SK-N-SH treated with all-trans-retinoic acid at 6 μM for 48 hours (cell line): ENCODE measurements around the gene CORO1C.

Experiments
- ATAC-seq: fragments of 200-7000 bp; cut with Tn5 transposase; 3 replicates; pipeline ENCODE4 v1.9.1; 2020; ENCODE audit warnings: mild to moderate bottlenecking, moderate library complexity
- ARNTL ChIP-seq: fragments of 450-650 bp; formaldehyde crosslinking; IDR thresholded peaks from 2 replicates; pipeline ENCODE4 v1.5.0; 2020; ENCODE audit warnings: low read depth, mild to moderate bottlenecking, moderate library complexity, borderline replicate concordance
- CSDC2 ChIP-seq: fragments of 250-450 bp; sonication (Bioruptor Pico); IDR thresholded peaks from 2 replicates; pipeline ENCODE4 v1.5.0; 2020; ENCODE audit warnings: mild to moderate bottlenecking, moderate library complexity
- ESRRG ChIP-seq: fragments of 250-450 bp; sonication (Bioruptor Pico); IDR thresholded peaks from 2 replicates; pipeline ENCODE4 v1.6.1; 2021; ENCODE audit warnings: mild to moderate bottlenecking
- ISL1 ChIP-seq: fragments of 250-450 bp; sonication (Bioruptor Pico); IDR thresholded peaks from 2 replicates; pipeline ENCODE4 v2.1.2; 2022; ENCODE audit warnings: mild to moderate bottlenecking, moderate library complexity
- OSR1 ChIP-seq: fragments of 250-450 bp; sonication (Bioruptor Pico); IDR thresholded peaks from 2 replicates; pipeline ENCODE4 v1.8.0; 2022; ENCODE audit warnings: moderate library complexity, mild to moderate bottlenecking, inconsistent platforms
- RARB ChIP-seq: fragments of 250-450 bp; sonication (Bioruptor Pico); IDR thresholded peaks from 2 replicates; pipeline ENCODE4 v1.8.0; 2021; ENCODE audit warnings: mild to moderate bottlenecking, moderate library complexity
- SNAI2 ChIP-seq: fragments of 250-450 bp; sonication (Bioruptor Pico); IDR thresholded peaks from 2 replicates; pipeline ENCODE4 v1.5.0; 2020; ENCODE audit warnings: mild to moderate bottlenecking, moderate library complexity
- TCF4 ChIP-seq: fragments of 250-450 bp; sonication (Bioruptor Pico); IDR thresholded peaks from 2 replicates; pipeline ENCODE4 v1.8.0; 2021; ENCODE audit warnings: mild to moderate bottlenecking, moderate library complexity, borderline replicate concordance
- TOX ChIP-seq: fragments of 250-450 bp; sonication (Bioruptor Pico); IDR thresholded peaks from 2 replicates; pipeline ENCODE4 v1.8.0; 2021; ENCODE audit warnings: mild to moderate bottlenecking, moderate library complexity, borderline replicate concordance
- ZC3H10 ChIP-seq: fragments of 250-450 bp; sonication (Bioruptor Pico); IDR thresholded peaks from 2 replicates; pipeline ENCODE4 v1.5.1; 2021; ENCODE audit warnings: mild to moderate bottlenecking, moderate library complexity
- ZFP3 ChIP-seq: fragments of 250-450 bp; sonication (Bioruptor Pico); IDR thresholded peaks from 2 replicates; pipeline ENCODE4 v1.5.0; 2020; ENCODE audit warnings: mild to moderate bottlenecking, moderate library complexity
- ZFP30 ChIP-seq: fragments of 450-650 bp; formaldehyde crosslinking; IDR thresholded peaks from 2 replicates; pipeline ENCODE4 v1.5.0; 2022; ENCODE audit warnings: mild to moderate bottlenecking, moderate library complexity
- ZNF70 ChIP-seq: fragments of 450-650 bp; formaldehyde crosslinking; IDR thresholded peaks from 2 replicates; pipeline ENCODE4 v1.5.0; 2020; ENCODE audit warnings: mild to moderate bottlenecking, moderate library complexity
- ZNF8 ChIP-seq: fragments of 450-650 bp; formaldehyde crosslinking; IDR thresholded peaks from 2 replicates; pipeline ENCODE4 v1.5.0; 2020; ENCODE audit warnings: mild to moderate bottlenecking, moderate library complexity
- TF ChIP-seq, protein P1 (sequence below): fragments of 250-450 bp; sonication (Bioruptor Pico); IDR thresholded peaks from 2 replicates; pipeline ENCODE4 v1.5.1; 2021; ENCODE audit warnings: mild to moderate bottlenecking, moderate library complexity
- TF ChIP-seq, protein P2 (sequence below): fragments of 250-450 bp; sonication (Bioruptor Pico); IDR thresholded peaks from 2 replicates; pipeline ENCODE4 v1.8.0; 2020; ENCODE audit warnings: mild to moderate bottlenecking, moderate library complexity, borderline replicate concordance
- TF ChIP-seq, protein P3 (sequence below): fragments of 250-450 bp; sonication (Bioruptor Pico); IDR thresholded peaks from 2 replicates; pipeline ENCODE4 v1.5.0; 2020; ENCODE audit warnings: mild to moderate bottlenecking, moderate library complexity

CORO1C gene

DNA sequence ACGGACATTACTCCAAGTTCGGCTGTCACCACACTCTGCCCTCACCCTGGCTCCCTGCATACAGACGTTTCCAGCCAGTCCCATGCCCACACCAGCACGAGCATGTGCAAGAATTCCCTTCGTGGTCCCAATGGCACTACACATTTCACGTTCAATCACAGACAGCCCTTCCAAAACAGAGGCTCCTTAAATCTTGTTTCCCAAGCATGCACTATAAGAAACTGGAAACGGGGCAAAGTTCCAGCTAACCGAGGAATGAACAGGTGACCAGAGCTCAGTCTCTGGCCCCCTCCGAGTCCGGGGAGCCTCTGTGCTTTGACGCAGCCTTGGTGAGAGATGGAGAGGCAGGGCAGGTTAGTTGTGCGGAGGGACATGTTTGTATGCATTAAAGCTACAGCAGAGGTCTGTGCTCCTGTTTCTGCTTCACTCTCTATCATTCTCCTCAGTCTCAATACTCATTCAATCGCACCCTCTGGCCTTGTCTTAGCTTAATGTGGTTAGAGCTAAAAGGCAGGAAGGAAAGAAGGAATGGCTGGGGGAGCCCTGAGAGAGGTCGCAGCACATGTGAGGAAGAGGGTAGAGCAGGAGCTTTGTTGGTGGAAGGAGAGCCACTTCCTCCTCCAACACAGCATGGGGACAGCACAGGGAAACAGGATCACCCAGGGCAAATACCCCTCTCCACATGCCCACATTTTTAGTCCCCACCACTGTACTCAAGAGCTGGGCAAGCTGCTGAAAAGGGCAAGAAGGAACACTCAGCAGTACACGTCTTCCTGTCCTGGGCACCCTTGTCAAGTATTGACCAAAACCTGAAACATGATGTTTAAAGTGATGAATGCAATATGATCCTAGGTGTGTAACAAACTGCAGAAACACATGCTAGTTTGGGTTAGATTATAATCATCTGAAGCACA, 85.4 kb downstream of the CORO1C start:
- no peak for ATAC-seq
- TF ChIP-seq ZFP30 (CRISPR knock-in tag) (no peak), RARB (CRISPR knock-in tag) (no peak), TCF4 (no peak), TOX (no peak), ARNTL (no peak)

DNA sequence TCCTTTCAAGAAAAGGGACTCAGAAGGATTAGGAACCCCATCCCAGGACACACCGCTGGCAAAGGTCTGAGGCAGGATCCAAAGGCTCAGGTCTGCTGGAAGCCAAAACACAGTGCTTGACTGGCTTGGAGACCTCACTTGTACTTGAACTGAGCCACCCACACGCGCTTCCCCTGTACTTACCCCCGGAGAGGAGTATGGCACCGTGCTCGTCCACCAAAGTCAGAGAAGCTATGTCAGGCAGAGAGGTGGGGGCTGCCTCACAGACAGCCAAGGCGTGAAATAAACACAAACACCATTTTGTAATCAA, 86.6 kb downstream of the CORO1C start:
- TF ChIP-seq TOX (no peak), OSR1 (CRISPR knock-in tag) (no peak), ARNTL (no peak)
- no peak for ATAC-seq

DNA sequence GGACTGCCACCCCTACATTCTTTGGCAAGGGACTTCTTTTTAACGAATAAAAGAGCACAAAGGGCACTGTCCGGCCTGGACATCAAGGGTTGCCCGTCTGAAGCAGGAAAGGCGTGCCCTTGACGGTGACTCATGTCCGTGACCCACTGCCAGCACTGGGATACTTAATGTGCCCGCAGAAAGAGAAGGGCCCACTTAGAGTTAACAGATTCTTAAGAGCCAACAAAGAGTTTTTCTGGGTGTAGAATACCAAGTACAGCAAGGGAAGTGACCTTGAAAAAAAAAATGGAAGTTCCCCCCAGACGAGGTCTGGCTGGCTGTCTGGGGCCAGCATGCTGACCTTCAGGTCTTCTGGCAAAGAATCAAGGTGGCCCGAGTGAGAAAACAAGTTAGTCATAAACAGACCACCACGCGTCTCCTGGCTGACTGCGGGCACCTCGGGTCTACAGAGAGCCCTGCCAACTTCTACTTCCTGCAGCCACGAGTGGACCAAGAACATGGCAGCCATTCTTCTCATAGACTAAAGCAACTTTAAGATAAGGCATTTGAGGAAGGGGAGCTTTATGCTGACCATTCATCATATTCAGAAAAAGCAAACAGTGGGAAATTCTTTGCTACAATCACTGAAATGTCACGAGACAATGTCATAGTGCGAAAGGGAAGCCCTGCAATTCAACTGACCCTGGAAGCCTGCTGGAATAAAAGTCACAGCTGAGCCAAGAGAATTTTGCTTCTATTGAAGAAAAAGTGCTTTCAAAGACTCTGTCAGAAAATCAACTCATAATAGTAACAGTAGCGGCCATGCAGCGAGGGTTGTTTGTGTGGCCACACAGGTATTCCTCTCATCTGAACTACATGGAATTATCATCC, 87.1 kb downstream of the CORO1C start:
- TF ChIP-seq, protein P1, sequence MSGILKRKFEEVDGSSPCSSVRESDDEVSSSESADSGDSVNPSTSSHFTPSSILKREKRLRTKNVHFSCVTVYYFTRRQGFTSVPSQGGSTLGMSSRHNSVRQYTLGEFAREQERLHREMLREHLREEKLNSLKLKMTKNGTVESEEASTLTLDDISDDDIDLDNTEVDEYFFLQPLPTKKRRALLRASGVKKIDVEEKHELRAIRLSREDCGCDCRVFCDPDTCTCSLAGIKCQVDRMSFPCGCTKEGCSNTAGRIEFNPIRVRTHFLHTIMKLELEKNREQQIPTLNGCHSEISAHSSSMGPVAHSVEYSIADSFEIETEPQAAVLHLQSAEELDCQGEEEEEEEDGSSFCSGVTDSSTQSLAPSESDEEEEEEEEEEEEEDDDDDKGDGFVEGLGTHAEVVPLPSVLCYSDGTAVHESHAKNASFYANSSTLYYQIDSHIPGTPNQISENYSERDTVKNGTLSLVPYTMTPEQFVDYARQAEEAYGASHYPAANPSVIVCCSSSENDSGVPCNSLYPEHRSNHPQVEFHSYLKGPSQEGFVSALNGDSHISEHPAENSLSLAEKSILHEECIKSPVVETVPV: no peak
- no peak for TF ChIP-seq ESRRG (CRISPR knock-in tag)
- TF ChIP-seq, protein P2, sequence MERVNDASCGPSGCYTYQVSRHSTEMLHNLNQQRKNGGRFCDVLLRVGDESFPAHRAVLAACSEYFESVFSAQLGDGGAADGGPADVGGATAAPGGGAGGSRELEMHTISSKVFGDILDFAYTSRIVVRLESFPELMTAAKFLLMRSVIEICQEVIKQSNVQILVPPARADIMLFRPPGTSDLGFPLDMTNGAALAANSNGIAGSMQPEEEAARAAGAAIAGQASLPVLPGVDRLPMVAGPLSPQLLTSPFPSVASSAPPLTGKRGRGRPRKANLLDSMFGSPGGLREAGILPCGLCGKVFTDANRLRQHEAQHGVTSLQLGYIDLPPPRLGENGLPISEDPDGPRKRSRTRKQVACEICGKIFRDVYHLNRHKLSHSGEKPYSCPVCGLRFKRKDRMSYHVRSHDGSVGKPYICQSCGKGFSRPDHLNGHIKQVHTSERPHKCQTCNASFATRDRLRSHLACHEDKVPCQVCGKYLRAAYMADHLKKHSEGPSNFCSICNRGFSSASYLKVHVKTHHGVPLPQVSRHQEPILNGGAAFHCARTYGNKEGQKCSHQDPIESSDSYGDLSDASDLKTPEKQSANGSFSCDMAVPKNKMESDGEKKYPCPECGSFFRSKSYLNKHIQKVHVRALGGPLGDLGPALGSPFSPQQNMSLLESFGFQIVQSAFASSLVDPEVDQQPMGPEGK (CRISPR knock-in tag): no peak
- TF ChIP-seq ZC3H10: no peak
- TF ChIP-seq ISL1 (CRISPR knock-in tag): peak; percentile 25; the same call in 1 of the 2 replicates
- no peak for TF ChIP-seq SNAI2 (CRISPR knock-in tag)
- 0 out of 2 replicates have a peak, but pooled peaks have one; percentile 7 for TF ChIP-seq ZFP3 (CRISPR knock-in tag)
- no peak for TF ChIP-seq ZNF70 (CRISPR knock-in tag)
- no peak for TF ChIP-seq TCF4
- peak; percentile 60 for ATAC-seq

DNA sequence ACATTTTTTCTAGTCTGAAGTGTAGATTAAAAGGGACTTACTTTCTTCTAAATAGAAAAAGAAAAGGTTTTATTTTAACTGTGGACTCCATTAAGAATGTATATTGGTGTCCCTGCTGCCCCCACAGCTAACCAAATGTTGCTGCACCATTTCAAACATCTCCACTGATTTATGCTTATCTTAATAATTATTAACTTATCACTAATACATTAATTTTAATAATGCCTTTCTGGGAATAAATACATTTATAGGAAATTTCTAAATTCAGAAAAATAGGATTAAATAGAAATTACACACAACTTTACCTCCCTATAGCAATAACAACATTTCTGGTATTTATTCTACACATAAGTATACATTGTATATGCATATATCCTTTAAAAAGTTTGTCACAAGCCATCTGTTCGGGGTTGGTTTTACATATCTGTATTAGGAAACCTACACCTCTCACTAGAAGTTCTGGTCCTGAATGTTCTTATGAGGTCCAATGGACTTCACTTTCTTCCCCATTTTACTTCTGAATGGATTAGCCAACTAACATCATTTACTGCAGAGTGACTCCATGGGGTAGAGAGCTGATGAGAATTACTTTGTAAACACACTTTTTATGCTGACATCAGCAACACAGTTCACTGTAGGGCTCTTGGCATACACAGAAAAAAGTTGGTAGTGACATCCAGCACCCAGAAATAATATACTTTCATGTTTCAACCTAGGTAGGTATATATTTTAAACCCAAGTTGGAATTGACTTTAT, 88.2 kb downstream of the CORO1C start:
- ATAC-seq: no peak
- TF ChIP-seq, protein P3, sequence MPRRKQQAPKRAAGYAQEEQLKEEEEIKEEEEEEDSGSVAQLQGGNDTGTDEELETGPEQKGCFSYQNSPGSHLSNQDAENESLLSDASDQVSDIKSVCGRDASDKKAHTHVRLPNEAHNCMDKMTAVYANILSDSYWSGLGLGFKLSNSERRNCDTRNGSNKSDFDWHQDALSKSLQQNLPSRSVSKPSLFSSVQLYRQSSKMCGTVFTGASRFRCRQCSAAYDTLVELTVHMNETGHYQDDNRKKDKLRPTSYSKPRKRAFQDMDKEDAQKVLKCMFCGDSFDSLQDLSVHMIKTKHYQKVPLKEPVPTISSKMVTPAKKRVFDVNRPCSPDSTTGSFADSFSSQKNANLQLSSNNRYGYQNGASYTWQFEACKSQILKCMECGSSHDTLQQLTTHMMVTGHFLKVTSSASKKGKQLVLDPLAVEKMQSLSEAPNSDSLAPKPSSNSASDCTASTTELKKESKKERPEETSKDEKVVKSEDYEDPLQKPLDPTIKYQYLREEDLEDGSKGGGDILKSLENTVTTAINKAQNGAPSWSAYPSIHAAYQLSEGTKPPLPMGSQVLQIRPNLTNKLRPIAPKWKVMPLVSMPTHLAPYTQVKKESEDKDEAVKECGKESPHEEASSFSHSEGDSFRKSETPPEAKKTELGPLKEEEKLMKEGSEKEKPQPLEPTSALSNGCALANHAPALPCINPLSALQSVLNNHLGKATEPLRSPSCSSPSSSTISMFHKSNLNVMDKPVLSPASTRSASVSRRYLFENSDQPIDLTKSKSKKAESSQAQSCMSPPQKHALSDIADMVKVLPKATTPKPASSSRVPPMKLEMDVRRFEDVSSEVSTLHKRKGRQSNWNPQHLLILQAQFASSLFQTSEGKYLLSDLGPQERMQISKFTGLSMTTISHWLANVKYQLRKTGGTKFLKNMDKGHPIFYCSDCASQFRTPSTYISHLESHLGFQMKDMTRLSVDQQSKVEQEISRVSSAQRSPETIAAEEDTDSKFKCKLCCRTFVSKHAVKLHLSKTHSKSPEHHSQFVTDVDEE (CRISPR knock-in tag): no peak
- TF ChIP-seq CSDC2 (CRISPR knock-in tag): no peak
- no peak for TF ChIP-seq RARB (CRISPR knock-in tag)
- TF ChIP-seq SNAI2 (CRISPR knock-in tag): no peak

DNA sequence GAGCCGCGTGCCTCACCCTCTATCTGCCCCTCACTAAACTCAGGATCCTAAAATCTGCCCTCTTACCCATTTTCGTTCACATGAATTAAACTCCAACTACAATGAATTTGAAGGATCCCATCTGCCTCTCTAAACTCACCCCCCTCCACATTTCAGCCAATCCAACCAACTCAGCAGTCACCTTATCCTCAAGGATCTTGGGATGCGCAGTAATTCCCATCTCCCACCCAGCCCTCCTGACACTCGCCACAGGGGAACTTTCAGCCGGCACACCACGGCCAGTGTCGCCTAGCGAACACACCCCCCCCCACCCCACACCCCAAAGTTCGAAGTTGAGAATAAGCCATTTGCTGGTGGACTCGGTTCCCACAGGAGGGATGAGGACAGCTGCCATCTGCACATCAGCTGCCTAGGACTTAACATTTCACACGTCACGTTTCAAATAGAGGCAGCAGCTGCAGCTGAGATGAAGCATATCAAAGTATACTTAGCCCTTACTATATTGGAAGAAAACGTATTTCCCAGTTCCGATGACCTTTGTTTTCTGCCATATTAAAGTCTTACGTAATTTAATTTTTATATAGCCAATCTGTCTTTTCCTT, 88.9 kb downstream of the CORO1C start:
- no peak for ATAC-seq
- TF ChIP-seq TOX (no peak), ZC3H10 (no peak), ZNF8 (CRISPR knock-in tag) (no peak), ZFP30 (CRISPR knock-in tag) (no peak), ISL1 (CRISPR knock-in tag) (no peak), ESRRG (CRISPR knock-in tag) (no peak), ZNF70 (CRISPR knock-in tag) (no peak), RARB (CRISPR knock-in tag) (no peak), OSR1 (CRISPR knock-in tag) (no peak), TCF4 (no peak), ARNTL (no peak)
- TF ChIP-seq, protein P2 (CRISPR knock-in tag): no peak
- TF ChIP-seq, protein P3 (CRISPR knock-in tag): no peak
